ENCODE results near the gene CDKL1.

Gene CDKL1

DNA sequence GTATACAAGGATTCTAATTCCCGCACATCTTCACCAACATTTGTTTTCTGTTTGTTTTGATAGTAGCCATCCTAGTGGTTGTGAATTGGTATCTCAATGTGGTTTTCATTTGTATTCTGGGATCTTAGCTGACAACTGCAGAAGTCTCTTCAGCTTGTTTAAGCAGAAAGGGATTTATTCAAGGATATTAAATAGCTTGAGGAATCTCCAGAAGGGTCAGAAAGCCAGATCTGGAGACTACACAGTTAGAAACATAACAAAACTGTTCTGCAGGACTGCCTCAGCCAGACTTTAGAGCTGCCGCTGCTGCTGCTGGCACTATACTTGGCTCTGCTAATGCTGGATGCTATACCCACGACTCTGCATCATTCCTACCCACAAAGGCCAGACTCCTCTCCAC is 13.4 kb upstream of the CDKL1 start:
- Histone ChIP-seq H3K4me3 (ENCODE audit: low read depth, low read length, poor library complexity, severe bottlenecking) (no peak overlapping the region), H3K9me2 (ENCODE audit: low read depth, low read length) (no peaks in the 10 kb centered on the region), H3K9ac (ENCODE audit: low read length) (no peak overlapping the region), H3K27ac (ENCODE audit: low read depth, low read length, poor library complexity, severe bottlenecking) (no peak overlapping the region), H3K36me3 (ENCODE audit: insufficient read depth, low read length) (peaks cover 12% of the 10 kb centered on the region; the same call in 1 of the 2 replicates), H3K9me3 (ENCODE audit: low read length) (0 out of 2 replicates have a peak, but pooled peaks cover 2% of the 10 kb centered on the region), H2AFZ (ENCODE audit: low read length) (no peak overlapping the region), H3F3A (ENCODE audit: insufficient read depth, low read length) (no peaks in the 10 kb centered on the region), H3K4me2 (ENCODE audit: low read length) (no peak overlapping the region), H3K79me2 (ENCODE audit: insufficient read depth, low read length) (no peaks in the 10 kb centered on the region), H4K20me1 (ENCODE audit: insufficient read depth, low read length) (no peaks in the 10 kb centered on the region), H3K4me1 (ENCODE audit: insufficient read depth, low read length, severe bottlenecking) (no peaks in the 10 kb centered on the region), H3K27me3 (ENCODE audit: insufficient read depth, low read length) (no peaks in the 10 kb centered on the region)
- TF ChIP-seq EZH2 (IDR thresholded peaks at IDR 0.05; ENCODE audit: borderline replicate concordance, low read length) = no peak
- TF ChIP-seq, protein P1, sequence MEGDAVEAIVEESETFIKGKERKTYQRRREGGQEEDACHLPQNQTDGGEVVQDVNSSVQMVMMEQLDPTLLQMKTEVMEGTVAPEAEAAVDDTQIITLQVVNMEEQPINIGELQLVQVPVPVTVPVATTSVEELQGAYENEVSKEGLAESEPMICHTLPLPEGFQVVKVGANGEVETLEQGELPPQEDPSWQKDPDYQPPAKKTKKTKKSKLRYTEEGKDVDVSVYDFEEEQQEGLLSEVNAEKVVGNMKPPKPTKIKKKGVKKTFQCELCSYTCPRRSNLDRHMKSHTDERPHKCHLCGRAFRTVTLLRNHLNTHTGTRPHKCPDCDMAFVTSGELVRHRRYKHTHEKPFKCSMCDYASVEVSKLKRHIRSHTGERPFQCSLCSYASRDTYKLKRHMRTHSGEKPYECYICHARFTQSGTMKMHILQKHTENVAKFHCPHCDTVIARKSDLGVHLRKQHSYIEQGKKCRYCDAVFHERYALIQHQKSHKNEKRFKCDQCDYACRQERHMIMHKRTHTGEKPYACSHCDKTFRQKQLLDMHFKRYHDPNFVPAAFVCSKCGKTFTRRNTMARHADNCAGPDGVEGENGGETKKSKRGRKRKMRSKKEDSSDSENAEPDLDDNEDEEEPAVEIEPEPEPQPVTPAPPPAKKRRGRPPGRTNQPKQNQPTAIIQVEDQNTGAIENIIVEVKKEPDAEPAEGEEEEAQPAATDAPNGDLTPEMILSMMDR (IDR thresholded peaks at IDR 0.05; ENCODE audit: low read length) = no peak

DNA sequence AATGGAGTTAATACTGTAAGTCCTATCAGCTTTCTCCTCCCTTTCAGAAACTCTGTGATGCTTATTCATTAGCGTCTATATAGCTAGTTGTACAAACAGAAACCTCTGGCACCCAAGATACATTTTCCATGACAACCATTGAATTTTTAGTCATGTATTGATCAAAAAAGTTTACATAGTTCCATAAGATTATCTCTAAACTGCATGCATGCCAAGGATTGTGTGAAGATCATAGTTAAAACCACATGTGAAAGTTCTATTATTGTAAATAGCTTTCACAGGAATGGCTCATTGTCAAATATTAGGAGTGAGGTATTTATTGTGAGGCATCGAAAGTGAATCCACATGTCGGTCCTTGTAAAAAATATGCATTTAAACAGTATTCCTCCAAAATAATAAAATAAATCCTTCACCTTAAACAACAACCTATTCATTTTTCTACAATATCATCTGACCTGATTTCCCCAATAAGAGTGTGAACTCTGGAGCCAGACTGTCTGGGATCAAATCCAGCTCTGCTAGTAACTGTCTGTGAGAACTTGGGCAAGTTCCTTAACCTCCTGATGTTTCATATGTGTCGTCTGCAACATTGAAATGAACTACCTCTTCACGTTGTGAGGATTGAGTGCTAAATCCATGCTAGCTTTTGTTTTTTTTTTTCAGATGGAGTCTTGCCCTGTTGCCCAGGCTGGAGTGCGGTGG is 10.6 kb upstream of the CDKL1 start:
- Histone ChIP-seq H3K27ac (ENCODE audit: low read depth, low read length, poor library complexity, severe bottlenecking) (no peak overlapping the region), H2AFZ (ENCODE audit: low read length) (no peak overlapping the region), H3K9ac (ENCODE audit: low read length) (no peak overlapping the region), H3K4me2 (ENCODE audit: low read length) (no peak overlapping the region), H3K36me3 (ENCODE audit: insufficient read depth, low read length) (peaks cover 4% of the 10 kb centered on the region; the same call in 1 of the 2 replicates), H3K79me2 (ENCODE audit: insufficient read depth, low read length) (no peaks in the 10 kb centered on the region), H3K4me3 (ENCODE audit: low read depth, low read length, poor library complexity, severe bottlenecking) (no peak overlapping the region), H3F3A (ENCODE audit: insufficient read depth, low read length) (no peaks in the 10 kb centered on the region), H3K9me3 (ENCODE audit: low read length) (0 out of 2 replicates have a peak, but pooled peaks cover 2% of the 10 kb centered on the region), H4K20me1 (ENCODE audit: insufficient read depth, low read length) (no peaks in the 10 kb centered on the region), H3K27me3 (ENCODE audit: insufficient read depth, low read length) (no peaks in the 10 kb centered on the region), H3K9me2 (ENCODE audit: low read depth, low read length) (no peaks in the 10 kb centered on the region), H3K4me1 (ENCODE audit: insufficient read depth, low read length, severe bottlenecking) (peaks cover 20% of the 10 kb centered on the region)
- no peak for TF ChIP-seq EZH2 (IDR thresholded peaks at IDR 0.05; ENCODE audit: borderline replicate concordance, low read length)
- TF ChIP-seq, protein P1 (IDR thresholded peaks at IDR 0.05; ENCODE audit: low read length) = no peak

DNA sequence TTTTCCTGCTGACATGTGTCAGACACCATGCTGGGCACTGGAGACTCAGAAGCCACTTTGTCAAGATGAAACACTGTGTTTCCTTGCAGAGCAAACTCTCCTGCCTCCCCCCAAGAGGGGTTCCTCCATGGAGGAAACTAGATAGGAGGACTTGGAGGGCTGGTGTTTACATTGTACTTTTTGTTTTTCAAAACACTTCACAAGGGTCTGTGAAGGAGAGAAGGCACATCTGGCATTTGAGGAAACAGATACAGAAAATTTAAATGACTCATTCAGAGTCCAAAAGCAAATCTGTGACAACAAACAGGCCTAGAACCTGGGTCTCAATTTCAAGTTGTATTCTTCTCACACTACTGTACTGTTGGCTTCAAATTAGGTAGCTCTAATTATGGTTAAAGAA is 6.7 kb upstream of the CDKL1 start:
- Histone ChIP-seq H3K9me3 (ENCODE audit: low read length) (no peaks in the 10 kb centered on the region), H3K27ac (ENCODE audit: low read depth, low read length, poor library complexity, severe bottlenecking) (peak overlapping the region; percentile 74), H3K4me2 (ENCODE audit: low read length) (no peak overlapping the region), H2AFZ (ENCODE audit: low read length) (no peak overlapping the region), H3K36me3 (ENCODE audit: insufficient read depth, low read length) (no peaks in the 10 kb centered on the region), H3K9me2 (ENCODE audit: low read depth, low read length) (no peaks in the 10 kb centered on the region), H3K9ac (ENCODE audit: low read length) (no peak overlapping the region), H3K79me2 (ENCODE audit: insufficient read depth, low read length) (no peaks in the 10 kb centered on the region), H3F3A (ENCODE audit: insufficient read depth, low read length) (no peaks in the 10 kb centered on the region), H4K20me1 (ENCODE audit: insufficient read depth, low read length) (no peaks in the 10 kb centered on the region), H3K4me3 (ENCODE audit: low read depth, low read length, poor library complexity, severe bottlenecking) (no peak overlapping the region), H3K27me3 (ENCODE audit: insufficient read depth, low read length) (no peaks in the 10 kb centered on the region), H3K4me1 (ENCODE audit: insufficient read depth, low read length, severe bottlenecking) (peaks cover 57% of the 10 kb centered on the region)
- TF ChIP-seq, protein P1 (IDR thresholded peaks at IDR 0.05; ENCODE audit: low read length) = no peak
- TF ChIP-seq EZH2 (IDR thresholded peaks at IDR 0.05; ENCODE audit: borderline replicate concordance, low read length) = no peak
